ENCODE results near the gene DHCR7.

DNA sequence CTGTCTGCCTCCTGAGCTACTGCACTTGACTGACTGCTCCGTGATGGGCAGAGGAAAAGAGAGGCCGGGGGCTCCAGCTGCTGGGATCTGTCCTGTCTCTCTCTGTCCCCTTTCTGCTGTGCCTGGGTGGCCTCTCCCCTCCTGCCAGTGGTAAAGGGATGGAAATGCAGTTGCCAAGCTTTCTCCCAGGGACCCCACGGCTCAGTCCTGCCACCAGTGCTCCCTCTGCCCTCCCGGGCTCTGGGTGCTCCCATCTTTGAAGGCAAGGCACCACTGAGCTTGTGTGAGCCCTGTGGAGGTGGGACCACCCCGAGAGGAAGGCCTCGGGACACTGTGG, 36.8 kb upstream of the DHCR7 start:
- TF ChIP-seq, protein P1, sequence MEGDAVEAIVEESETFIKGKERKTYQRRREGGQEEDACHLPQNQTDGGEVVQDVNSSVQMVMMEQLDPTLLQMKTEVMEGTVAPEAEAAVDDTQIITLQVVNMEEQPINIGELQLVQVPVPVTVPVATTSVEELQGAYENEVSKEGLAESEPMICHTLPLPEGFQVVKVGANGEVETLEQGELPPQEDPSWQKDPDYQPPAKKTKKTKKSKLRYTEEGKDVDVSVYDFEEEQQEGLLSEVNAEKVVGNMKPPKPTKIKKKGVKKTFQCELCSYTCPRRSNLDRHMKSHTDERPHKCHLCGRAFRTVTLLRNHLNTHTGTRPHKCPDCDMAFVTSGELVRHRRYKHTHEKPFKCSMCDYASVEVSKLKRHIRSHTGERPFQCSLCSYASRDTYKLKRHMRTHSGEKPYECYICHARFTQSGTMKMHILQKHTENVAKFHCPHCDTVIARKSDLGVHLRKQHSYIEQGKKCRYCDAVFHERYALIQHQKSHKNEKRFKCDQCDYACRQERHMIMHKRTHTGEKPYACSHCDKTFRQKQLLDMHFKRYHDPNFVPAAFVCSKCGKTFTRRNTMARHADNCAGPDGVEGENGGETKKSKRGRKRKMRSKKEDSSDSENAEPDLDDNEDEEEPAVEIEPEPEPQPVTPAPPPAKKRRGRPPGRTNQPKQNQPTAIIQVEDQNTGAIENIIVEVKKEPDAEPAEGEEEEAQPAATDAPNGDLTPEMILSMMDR (IDR thresholded peaks at IDR 0.05): no peak
- no peak for TF ChIP-seq POLR2A (IDR thresholded peaks at IDR 0.05)
